Tibial artery (tissue), 4 donors: ENCODE results near the gene AKAP9.
"Not testable (repeated sequence)": the region's sequence is repeated elsewhere in the genome, so short reads cannot be mapped to it uniquely, and the experiment has no call there.

Experiments
- DNase-seq, 2 donors: peaks; one replicate each; pipeline ENCODE4 v3.0.0-alpha.2; 2019
- H3K27ac ChIP-seq, 2 donors: fragments of 200-600 bp; sonication (generic) in 1 of 2; 1 replicate in 1 of 2; 2 replicates in 1 of 2; pipeline ENCODE4 v1.5.1; 2018 to 2019; ENCODE audit warnings: mild to moderate bottlenecking in 1 of 2
- H3K27me3 ChIP-seq, 2 donors: fragments of 200-600 bp; sonication (generic) in 1 of 2; one replicate each; pipeline versions ENCODE4 v1.5.1 to v1.6.0; 2016 to 2019
- H3K36me3 ChIP-seq, 3 donors: fragments of 200-600 bp; sonication (generic) in 2 of 3; one replicate each; pipeline ENCODE4 v1.5.1; 2016 to 2019; ENCODE audit warnings: mild to moderate bottlenecking in 2 of 3
- H3K4me1 ChIP-seq, 4 donors: fragments of 200-600 bp; sonication (generic) in 2 of 4; 1 replicate in 3 of 4; 2 replicates in 1 of 4; pipeline ENCODE4 v1.5.1; 2016 to 2019
- H3K4me3 ChIP-seq, 2 donors: fragments of 200-600 bp; sonication (generic) in 1 of 2; 1 replicate in 1 of 2; 2 replicates in 1 of 2; pipeline ENCODE4 v1.5.1; 2018 to 2019; ENCODE audit warnings: mild to moderate bottlenecking in 2 of 2
- H3K9me3 ChIP-seq, 3 donors: fragments of 200-600 bp; sonication (generic) in 1 of 3; one replicate each; pipeline ENCODE4 v1.5.1; 2016 to 2019
- CTCF ChIP-seq, 2 experiments: fragments of 200-600 bp in 1 of 2; fragments of 450-650 bp in 1 of 2; IDR thresholded peaks; one replicate each; pipeline ENCODE4 v1.5.1; 2017 to 2019; ENCODE audit warnings: antibody characterized with exemption in 2 of 2, mild to moderate bottlenecking in 1 of 2, moderate library complexity in 1 of 2
- intact Hi-C: fragments of 100-400 bp; cut with DNase I; formaldehyde crosslinking; loops from one replicate; pipeline ENCODE4 v1.15.0; 2023; ENCODE audit warnings: low total_unique reads

AKAP9 gene

GRCh38 chr7:91929463-91929862 lies 11.2 kb upstream of the AKAP9 start:
- no peak overlapping the region for H3K27ac ChIP-seq
- no peaks in the 10 kb centered on the region for H3K27me3 ChIP-seq
- no peaks in the 10 kb centered on the region for H3K4me1 ChIP-seq
- no peak for DNase-seq
- no peaks in the 10 kb centered on the region for H3K9me3 ChIP-seq
- intact Hi-C loops = no loop called here
- TF ChIP-seq CTCF (IDR thresholded peaks at IDR 0.05) = no peak
- H3K4me3 ChIP-seq = no peak overlapping the region
- no peaks in the 10 kb centered on the region for H3K36me3 ChIP-seq

GRCh38 chr7:91940171-91940570 lies 491 bp upstream of the AKAP9 start:
- H3K4me1 ChIP-seq = peaks cover 0 to 31% (median 13%) of the 10 kb centered on the region in 4 donors
- no peaks in the 10 kb centered on the region for H3K36me3 ChIP-seq
- H3K9me3 ChIP-seq = no peaks in the 10 kb centered on the region
- DNase-seq = peak in 1 of 2 donors; percentile 41
- intact Hi-C loops = no loop called here
- no peak for TF ChIP-seq CTCF (IDR thresholded peaks at IDR 0.05)
- H3K27me3 ChIP-seq = no peaks in the 10 kb centered on the region
- peak overlapping the region; percentile 81 to 90 for H3K4me3 ChIP-seq
- H3K27ac ChIP-seq = peak overlapping the region; percentile 96 to 98

- no peak for TF ChIP-seq CTCF (IDR thresholded peaks at IDR 0.05)
- no peaks in the 10 kb centered on the region for H3K36me3 ChIP-seq
- peak overlapping the region; percentile 96 to 98 for H3K27ac ChIP-seq
- H3K4me3 ChIP-seq = peak overlapping the region; percentile 81 to 90
- H3K27me3 ChIP-seq = no peaks in the 10 kb centered on the region
- intact Hi-C loops = no loop called here
- H3K9me3 ChIP-seq = no peaks in the 10 kb centered on the region
- DNase-seq = peak in 1 of 2 donors; percentile 32
- peaks cover 0 to 35% (median 19%) of the 10 kb centered on the region in 4 donors for H3K4me1 ChIP-seq
Measured at GRCh38 chr7:91941450-91941849, 788 bp downstream of the AKAP9 start.

- Histone ChIP-seq H3K36me3 (no peaks in the 10 kb centered on the region), H3K4me1 (peaks cover 0 to 35% (median 19%) of the 10 kb centered on the region in 4 donors), H3K27me3 (no peaks in the 10 kb centered on the region), H3K4me3 (peak overlapping the region; percentile 81 to 90), H3K9me3 (no peaks in the 10 kb centered on the region), H3K27ac (peak overlapping the region; percentile 96 to 98)
- intact Hi-C loops = no loop called here
- no peak for DNase-seq
- no peak for TF ChIP-seq CTCF (IDR thresholded peaks at IDR 0.05)
Measured at GRCh38 chr7:91942312-91942711, 1.6 kb downstream of the AKAP9 start.

- H3K9me3 ChIP-seq, H3K27me3 ChIP-seq, DNase-seq, H3K4me3 ChIP-seq, H3K36me3 ChIP-seq, intact Hi-C loops: not testable (repeated sequence)
- H3K4me1 ChIP-seq = peaks cover 0 to 33% (median 14%) of the 10 kb centered on the region in 4 donors
- H3K27ac ChIP-seq = peak overlapping the region; percentile 26 to 30
Measured at GRCh38 chr7:91944970-91945369, 4.3 kb downstream of the AKAP9 start.

GRCh38 chr7:91945476-91945875 lies 4.8 kb downstream of the AKAP9 start:
- H3K27ac ChIP-seq = peak overlapping the region; percentile 26 to 30
- H3K9me3 ChIP-seq = no peaks in the 10 kb centered on the region
- H3K27me3 ChIP-seq = no peaks in the 10 kb centered on the region
- DNase-seq = no peak
- H3K36me3 ChIP-seq = no peaks in the 10 kb centered on the region
- H3K4me1 ChIP-seq = peaks cover 0 to 35% (median 13%) of the 10 kb centered on the region in 4 donors
- no peak for TF ChIP-seq CTCF (IDR thresholded peaks at IDR 0.05)
- no peak overlapping the region for H3K4me3 ChIP-seq
- intact Hi-C loops = no loop called here
